Gastroesophageal sphincter (tissue), 4 donors: ENCODE data around the gene SCLY. TPM values are rescaled to one million over a fixed set of nuclear protein-coding genes. Genes with fewer than 3 reads are reported as not detected.

Source experiments
- ATAC-seq: fragments of 150-250 bp; one replicate; pipeline ENCODE4 v1.9.1; 2016; ENCODE audit warnings: mild to moderate bottlenecking, moderate library complexity
- H3K27ac ChIP-seq, 4 donors: fragments of 200-600 bp; sonication (generic) in 3 of 4; 1 replicate in 3 of 4; 2 replicates in 1 of 4; pipeline ENCODE4 v1.5.1; 2016 to 2019
- H3K27me3 ChIP-seq: fragments of 200-600 bp; sonication (generic); one replicate; pipeline ENCODE4 v1.5.1; 2019
- H3K36me3 ChIP-seq, 2 donors: fragments of 200-600 bp; sonication (generic); one replicate each; pipeline ENCODE4 v1.5.1; 2019; ENCODE audit warnings: control low read depth in 1 of 2
- H3K4me1 ChIP-seq, 3 donors: fragments of 200-600 bp; sonication (generic); 1 replicate in 2 of 3; 2 replicates in 1 of 3; pipeline ENCODE4 v1.5.1; 2016 to 2019; ENCODE audit warnings: control low read depth in 2 of 3
- H3K4me3 ChIP-seq, 2 donors: fragments of 200-600 bp; sonication (generic); one replicate each; pipeline ENCODE4 v1.5.1; 2019; ENCODE audit warnings: mild to moderate bottlenecking in 1 of 2, moderate library complexity in 1 of 2
- H3K9me3 ChIP-seq, 3 donors: fragments of 200-600 bp; sonication (generic); one replicate each; pipeline ENCODE4 v1.5.1; 2017 to 2019; ENCODE audit warnings: control low read depth in 2 of 3
- CTCF ChIP-seq, 4 experiments: fragments of 200-600 bp in 2 of 4; fragments of 450-650 bp in 2 of 4; sonication (generic) in 1 of 4; IDR thresholded peaks; one replicate each; pipeline ENCODE4 v1.5.1; 2017 to 2019; ENCODE audit warnings: antibody characterized with exemption in 4 of 4, mild to moderate bottlenecking in 2 of 4, moderate library complexity in 2 of 4
- EP300 ChIP-seq: sonication (generic); formaldehyde crosslinking; IDR thresholded peaks from one replicate; pipeline ENCODE4 v1.6.1; 2017; ENCODE audit warnings: antibody characterized with exemption, mild to moderate bottlenecking
- POLR2A ChIP-seq, 2 donors: fragments of 450-650 bp; IDR thresholded peaks; one replicate each; pipeline ENCODE4 v1.6.1; 2017; ENCODE audit warnings: antibody characterized with exemption in 2 of 2, mild to moderate bottlenecking in 2 of 2, moderate library complexity in 1 of 2
- POLR2AphosphoS5 ChIP-seq: sonication (generic); formaldehyde crosslinking; IDR thresholded peaks from one replicate; pipeline ENCODE4 v1.6.1; 2017; ENCODE audit warnings: antibody characterized with exemption
- WGBS, 2 donors: methylation state at CpG; one replicate each; pipeline ENCODE4 v1.1.5; 2018; ENCODE audit warnings: low coverage in 1 of 2; 5-methylcytosine and 5-hydroxymethylcytosine counted together
- total RNA-seq, 4 donors: library from RNA; depleted of rRNA; stranded (reverse); fragments of >200 nt; gene quantifications; one replicate each; pipeline ENCODE4 v1.1.0, GENCODE V29; 2016

Gene SCLY
- total RNA-seq, 4 donors from 2014 or later = 14.2 to 23.2 (median 16.5) TPM

- Histone ChIP-seq H3K27ac (no peak overlapping the region), H3K4me1 (no peaks in the 10 kb centered on the region), H3K4me3 (no peak overlapping the region), H3K9me3 (no peaks in the 10 kb centered on the region), H3K36me3 (no peaks in the 10 kb centered on the region), H3K27me3 (peaks cover 8% of the 10 kb centered on the region)
- 83% methylated on average over 6 of the region's 13 CpGs; no CpG with 5 or more reads in 1 of the 2 donors for WGBS, 2 donors
- no peak for ATAC-seq
- TF ChIP-seq POLR2A (IDR thresholded peaks at IDR 0.05) = no peak
- TF ChIP-seq CTCF (IDR thresholded peaks at IDR 0.05) = no peak
- TF ChIP-seq POLR2AphosphoS5 = no peak
- no peak for TF ChIP-seq EP300
Measured at GRCh38 chr2:238106339-238106697, 45.5 kb downstream of the SCLY start.

- Histone ChIP-seq H3K9me3 (no peaks in the 10 kb centered on the region), H3K27me3 (peaks cover 8% of the 10 kb centered on the region), H3K36me3 (no peaks in the 10 kb centered on the region), H3K27ac (no peak overlapping the region), H3K4me3 (no peak overlapping the region), H3K4me1 (no peaks in the 10 kb centered on the region)
- 68% methylated on average over 5 of the region's 28 CpGs; no CpG with 5 or more reads in 1 of the 2 donors for WGBS, 2 donors
- no peak for TF ChIP-seq POLR2AphosphoS5
- TF ChIP-seq POLR2A (IDR thresholded peaks at IDR 0.05) = no peak
- TF ChIP-seq CTCF (IDR thresholded peaks at IDR 0.05) = no peak
- TF ChIP-seq EP300 = no peak
- ATAC-seq = no peak
Measured at GRCh38 chr2:238106698-238107524, 46.1 kb downstream of the SCLY start.

- Histone ChIP-seq H3K36me3 (no peaks in the 10 kb centered on the region), H3K4me1 (no peaks in the 10 kb centered on the region), H3K9me3 (peaks cover 0 to 7% (median 0%) of the 10 kb centered on the region in 3 donors), H3K27ac (no peak overlapping the region), H3K27me3 (peaks cover 8% of the 10 kb centered on the region), H3K4me3 (no peak overlapping the region)
- no peak for TF ChIP-seq EP300
- no peak for TF ChIP-seq CTCF (IDR thresholded peaks at IDR 0.05)
- no peak for TF ChIP-seq POLR2AphosphoS5
- no peak for TF ChIP-seq POLR2A (IDR thresholded peaks at IDR 0.05)
- no peak for ATAC-seq
- WGBS, 2 donors = 80 to 96% methylated on average over 8 to 11 of the region's 28 CpGs
Measured at GRCh38 chr2:238107525-238108422, 47.0 kb downstream of the SCLY start.

- H3K27me3 ChIP-seq = peaks cover 8% of the 10 kb centered on the region
- no peak overlapping the region for H3K4me3 ChIP-seq
- TF ChIP-seq CTCF (IDR thresholded peaks at IDR 0.05) (no peak), EP300 (no peak), POLR2AphosphoS5 (no peak), POLR2A (IDR thresholded peaks at IDR 0.05) (no peak)
- no peaks in the 10 kb centered on the region for H3K36me3 ChIP-seq
- no peak for ATAC-seq
- no peaks in the 10 kb centered on the region for H3K4me1 ChIP-seq
- peaks cover 0 to 9% (median 0%) of the 10 kb centered on the region in 3 donors for H3K9me3 ChIP-seq
- 95 to 100% methylated on average over 3 of the region's 19 CpGs for WGBS, 2 donors
- H3K27ac ChIP-seq = no peak overlapping the region
Measured at GRCh38 chr2:238108423-238109183, 47.8 kb downstream of the SCLY start.
